SU-DHL-6 (cell line): ENCODE data around the gene TTC38.

ENCODE experiments used
- EZH2phosphoT487 ChIP-seq: fragments of 200-600 bp; sonication (generic), shearing (Covaris generic); conservative IDR thresholded peaks from 2 replicates; pipeline ENCODE4 v1.6.1; 2018; ENCODE audit warnings: mild to moderate bottlenecking, antibody characterized with exemption, low read length, moderate library complexity, mixed read lengths
- TF ChIP-seq, protein P1 (sequence below): fragments of 200-600 bp; sonication (generic); IDR thresholded peaks from one replicate; pipeline ENCODE4 v1.5.1; 2017; ENCODE audit warnings: antibody characterized with exemption, mild to moderate bottlenecking, low read length, moderate library complexity; ENCODE audit not compliant: insufficient read depth, poor library complexity, severe bottlenecking

DNA sequence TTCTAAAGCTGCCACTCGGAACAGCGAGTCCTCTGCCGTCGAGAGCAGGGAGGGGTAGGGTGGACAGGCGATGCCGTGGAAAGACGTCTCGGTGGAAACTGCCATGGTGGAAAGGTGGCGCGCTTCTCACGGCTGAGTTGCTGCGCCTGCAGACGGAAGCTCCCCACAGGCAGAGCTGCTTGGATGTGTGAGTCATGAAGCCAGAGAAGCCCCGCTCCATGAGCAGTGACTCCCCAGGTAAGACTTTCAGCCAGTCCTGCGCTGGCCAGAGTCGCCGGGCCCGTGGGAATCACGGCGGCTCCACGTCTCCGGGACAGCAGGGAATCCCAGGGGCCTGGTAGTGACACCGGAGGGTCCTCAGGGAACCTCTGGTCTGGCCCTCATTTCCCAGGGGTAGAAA, 63.7 kb downstream of the TTC38 start:
- TF ChIP-seq, protein P1, sequence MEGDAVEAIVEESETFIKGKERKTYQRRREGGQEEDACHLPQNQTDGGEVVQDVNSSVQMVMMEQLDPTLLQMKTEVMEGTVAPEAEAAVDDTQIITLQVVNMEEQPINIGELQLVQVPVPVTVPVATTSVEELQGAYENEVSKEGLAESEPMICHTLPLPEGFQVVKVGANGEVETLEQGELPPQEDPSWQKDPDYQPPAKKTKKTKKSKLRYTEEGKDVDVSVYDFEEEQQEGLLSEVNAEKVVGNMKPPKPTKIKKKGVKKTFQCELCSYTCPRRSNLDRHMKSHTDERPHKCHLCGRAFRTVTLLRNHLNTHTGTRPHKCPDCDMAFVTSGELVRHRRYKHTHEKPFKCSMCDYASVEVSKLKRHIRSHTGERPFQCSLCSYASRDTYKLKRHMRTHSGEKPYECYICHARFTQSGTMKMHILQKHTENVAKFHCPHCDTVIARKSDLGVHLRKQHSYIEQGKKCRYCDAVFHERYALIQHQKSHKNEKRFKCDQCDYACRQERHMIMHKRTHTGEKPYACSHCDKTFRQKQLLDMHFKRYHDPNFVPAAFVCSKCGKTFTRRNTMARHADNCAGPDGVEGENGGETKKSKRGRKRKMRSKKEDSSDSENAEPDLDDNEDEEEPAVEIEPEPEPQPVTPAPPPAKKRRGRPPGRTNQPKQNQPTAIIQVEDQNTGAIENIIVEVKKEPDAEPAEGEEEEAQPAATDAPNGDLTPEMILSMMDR: no peak
- no peak for TF ChIP-seq EZH2phosphoT487
